ENCODE data around the gene CECR2.

The CECR2 gene

DNA sequence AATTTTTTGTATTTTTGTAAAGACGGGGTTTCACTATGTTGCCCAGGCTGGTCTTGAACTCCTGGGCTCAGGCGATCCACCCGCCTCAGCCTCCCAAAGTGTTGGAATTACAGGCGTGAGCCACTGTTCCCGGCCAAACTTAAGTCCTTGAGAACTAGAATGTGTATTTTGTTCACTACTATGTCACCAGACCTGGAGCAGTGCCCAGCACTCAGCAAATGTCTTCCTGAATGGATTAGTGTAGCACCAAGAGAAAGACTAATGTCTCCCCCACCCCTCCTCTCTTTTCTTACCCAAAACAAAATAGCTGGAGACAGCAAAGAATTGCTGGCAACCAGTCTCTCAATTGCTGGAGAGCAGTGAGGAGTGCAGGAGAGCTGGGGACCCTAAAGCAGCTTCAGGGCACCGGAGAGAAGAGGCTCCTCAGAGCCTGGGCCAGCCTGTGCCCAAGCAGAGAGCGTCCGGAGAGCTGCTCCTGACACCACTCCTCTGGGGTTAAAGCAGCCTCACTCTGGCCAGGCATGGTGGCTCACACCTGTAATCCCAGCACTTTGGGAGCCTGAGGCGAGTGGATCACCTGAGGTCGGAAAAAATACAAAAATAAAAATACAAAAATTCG, 209.0 kb downstream of the CECR2 start:
- no peak overlapping the region for H3K4me3 ChIP-seq (replicated peaks; ENCODE audit: low read depth, low read length)
- no peak for DNase-seq (ENCODE audit: extremely low read depth, low read depth)
- TF ChIP-seq, protein P1, sequence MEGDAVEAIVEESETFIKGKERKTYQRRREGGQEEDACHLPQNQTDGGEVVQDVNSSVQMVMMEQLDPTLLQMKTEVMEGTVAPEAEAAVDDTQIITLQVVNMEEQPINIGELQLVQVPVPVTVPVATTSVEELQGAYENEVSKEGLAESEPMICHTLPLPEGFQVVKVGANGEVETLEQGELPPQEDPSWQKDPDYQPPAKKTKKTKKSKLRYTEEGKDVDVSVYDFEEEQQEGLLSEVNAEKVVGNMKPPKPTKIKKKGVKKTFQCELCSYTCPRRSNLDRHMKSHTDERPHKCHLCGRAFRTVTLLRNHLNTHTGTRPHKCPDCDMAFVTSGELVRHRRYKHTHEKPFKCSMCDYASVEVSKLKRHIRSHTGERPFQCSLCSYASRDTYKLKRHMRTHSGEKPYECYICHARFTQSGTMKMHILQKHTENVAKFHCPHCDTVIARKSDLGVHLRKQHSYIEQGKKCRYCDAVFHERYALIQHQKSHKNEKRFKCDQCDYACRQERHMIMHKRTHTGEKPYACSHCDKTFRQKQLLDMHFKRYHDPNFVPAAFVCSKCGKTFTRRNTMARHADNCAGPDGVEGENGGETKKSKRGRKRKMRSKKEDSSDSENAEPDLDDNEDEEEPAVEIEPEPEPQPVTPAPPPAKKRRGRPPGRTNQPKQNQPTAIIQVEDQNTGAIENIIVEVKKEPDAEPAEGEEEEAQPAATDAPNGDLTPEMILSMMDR (IDR thresholded peaks at IDR 0.05; ENCODE audit: low read depth, low read length, missing control alignments): no peak

DNA sequence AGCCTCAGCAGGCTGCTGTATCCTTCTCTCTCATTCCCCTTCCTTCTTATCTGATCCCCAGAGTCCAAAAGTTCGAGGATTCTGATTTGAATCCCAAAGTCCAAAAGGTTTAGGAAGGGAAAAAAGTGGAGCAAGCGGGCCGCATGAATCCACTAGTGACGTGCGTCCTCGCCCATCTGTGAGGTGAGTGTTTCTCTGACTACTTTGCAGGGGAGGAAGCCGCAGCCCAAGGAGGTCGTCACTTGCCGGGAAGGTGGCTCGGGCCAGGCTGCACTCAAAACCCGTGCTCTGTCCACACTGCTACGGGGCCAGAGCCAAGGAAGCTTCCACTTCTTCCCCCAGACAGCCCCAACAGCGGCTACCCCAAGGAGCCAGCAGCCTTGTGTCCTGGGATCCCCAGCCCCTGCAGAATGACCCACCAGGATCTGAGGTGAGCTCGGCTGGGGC, 210.3 kb downstream of the CECR2 start:
- TF ChIP-seq, protein P1 (IDR thresholded peaks at IDR 0.05; ENCODE audit: low read depth, low read length, missing control alignments): no peak
- no peak for DNase-seq (ENCODE audit: extremely low read depth, low read depth)

DNA sequence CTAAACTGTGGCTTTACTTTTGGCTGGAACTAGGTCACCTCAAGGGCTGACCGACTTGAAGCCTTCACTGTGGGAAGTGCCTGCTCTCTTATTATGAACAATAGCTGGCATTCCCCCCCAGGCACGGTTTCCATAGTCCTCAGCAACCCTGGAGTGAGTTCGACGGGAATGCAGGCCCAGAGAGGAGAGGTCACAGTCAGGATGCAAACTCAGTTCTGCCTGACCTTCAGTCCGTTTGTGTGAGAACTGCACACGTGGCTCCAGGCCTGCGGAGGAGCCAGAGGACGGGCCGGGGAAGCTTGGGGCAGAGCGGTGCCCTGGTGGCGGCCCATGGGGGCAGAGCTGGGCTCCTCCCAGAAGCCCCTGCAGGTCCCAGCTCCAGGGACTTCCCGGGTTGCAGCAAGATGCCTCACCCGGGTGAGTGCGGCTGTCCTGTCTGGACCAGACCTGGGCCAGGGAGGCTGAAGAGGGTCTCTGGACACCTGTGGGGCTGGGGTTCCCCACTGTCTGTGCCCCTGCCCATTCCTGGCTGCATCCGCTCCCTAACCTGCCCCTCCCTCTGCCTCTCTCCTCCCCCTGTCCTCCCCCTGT, 211.3 kb downstream of the CECR2 start:
- DNase-seq (ENCODE audit: extremely low read depth, low read depth): no peak
- TF ChIP-seq, protein P1 (IDR thresholded peaks at IDR 0.05; ENCODE audit: low read depth, low read length, missing control alignments): no peak

More for the DNA sequence above, 210.3 kb downstream of the CECR2 start:
- H3K4me3 ChIP-seq (replicated peaks; ENCODE audit: low read depth, low read length): no peak overlapping the region

DNA sequence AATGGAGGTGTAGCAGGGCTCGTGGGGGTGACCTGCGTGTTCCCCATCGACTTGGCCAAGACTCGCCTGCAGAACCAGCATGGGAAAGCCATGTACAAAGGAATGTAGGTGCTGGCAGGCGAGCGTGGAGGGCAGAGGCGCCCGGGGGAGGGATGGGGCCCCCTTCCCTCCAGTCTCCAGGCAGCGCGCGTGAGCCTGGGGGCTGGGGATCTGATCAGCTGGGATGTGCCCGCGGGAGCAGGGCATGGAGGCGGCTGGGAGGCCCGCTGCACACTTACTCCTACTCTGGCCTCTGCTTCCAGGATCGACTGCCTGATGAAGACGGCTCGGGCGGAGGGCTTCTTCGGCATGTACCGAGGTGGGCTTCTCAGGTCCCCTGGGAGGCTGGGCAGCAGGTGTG, 211.8 kb downstream of the CECR2 start:
- H3K4me3 ChIP-seq (replicated peaks; ENCODE audit: low read depth, low read length): no peak overlapping the region
- TF ChIP-seq, protein P1 (IDR thresholded peaks at IDR 0.05; ENCODE audit: low read depth, low read length, missing control alignments): no peak
- no peak for DNase-seq (ENCODE audit: extremely low read depth, low read depth)

More for the DNA sequence above, 211.3 kb downstream of the CECR2 start:
- H3K4me3 ChIP-seq (replicated peaks; ENCODE audit: low read depth, low read length): no peak overlapping the region

DNA sequence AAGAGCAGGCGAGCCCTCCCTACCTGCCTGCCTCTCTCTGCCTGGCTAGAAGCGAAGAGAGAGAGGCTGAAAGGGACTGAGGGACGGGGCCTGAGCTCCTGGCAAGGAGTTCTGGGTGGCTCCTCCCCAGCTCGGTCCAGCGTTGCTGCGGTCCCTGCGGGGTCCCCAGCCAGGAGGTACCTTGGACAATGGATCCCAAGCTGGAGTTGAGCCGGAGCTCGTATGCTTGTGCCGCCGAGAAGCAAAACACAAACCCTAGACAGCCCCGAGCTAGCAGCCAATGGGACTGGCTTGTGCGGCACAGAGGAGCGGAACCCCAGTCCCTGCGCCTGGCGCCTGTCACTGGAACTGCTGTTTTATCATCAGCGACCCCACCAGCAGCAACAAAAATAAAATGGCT, 212.4 kb downstream of the CECR2 start:
- TF ChIP-seq, protein P1 (IDR thresholded peaks at IDR 0.05; ENCODE audit: low read depth, low read length, missing control alignments): no peak
- no peak for DNase-seq (ENCODE audit: extremely low read depth, low read depth)
- no peak overlapping the region for H3K4me3 ChIP-seq (replicated peaks; ENCODE audit: low read depth, low read length)

DNA sequence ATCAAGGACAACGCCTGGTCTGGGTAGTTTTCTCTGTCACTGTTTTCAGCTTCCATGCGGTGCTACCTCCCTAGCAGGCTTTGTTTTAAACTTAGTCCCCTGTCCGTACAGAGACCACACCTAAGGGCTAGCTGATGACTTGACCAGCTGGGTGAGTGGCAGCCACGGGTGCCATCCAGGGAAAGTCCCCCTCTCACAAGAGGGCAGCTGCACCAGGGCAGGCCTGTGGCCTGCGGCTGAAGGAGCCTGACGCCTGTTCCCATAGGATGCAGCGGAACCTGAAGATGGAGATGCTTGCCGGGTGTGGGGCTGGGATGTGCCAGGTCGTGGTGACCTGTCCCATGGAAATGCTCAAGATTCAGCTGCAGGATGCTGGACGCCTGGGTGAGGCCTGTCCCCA, 213.9 kb downstream of the CECR2 start:
- no peak overlapping the region for H3K4me3 ChIP-seq (replicated peaks; ENCODE audit: low read depth, low read length)
- no peak for DNase-seq (ENCODE audit: extremely low read depth, low read depth)
- TF ChIP-seq, protein P1 (IDR thresholded peaks at IDR 0.05; ENCODE audit: low read depth, low read length, missing control alignments): no peak

Measured in HFF-Myc (cell line).